ENCODE data around the gene AUTS2. TPM values are rescaled to one million over a fixed set of nuclear protein-coding genes. Genes with fewer than 3 reads are reported as not detected.

AUTS2 gene
- total and polyA plus RNA-seq, 2 of the 8 experiments (the other 6 are each of a cell fraction or from before 2014, with no cell fraction given): 25.9 to 101 TPM

DNA sequence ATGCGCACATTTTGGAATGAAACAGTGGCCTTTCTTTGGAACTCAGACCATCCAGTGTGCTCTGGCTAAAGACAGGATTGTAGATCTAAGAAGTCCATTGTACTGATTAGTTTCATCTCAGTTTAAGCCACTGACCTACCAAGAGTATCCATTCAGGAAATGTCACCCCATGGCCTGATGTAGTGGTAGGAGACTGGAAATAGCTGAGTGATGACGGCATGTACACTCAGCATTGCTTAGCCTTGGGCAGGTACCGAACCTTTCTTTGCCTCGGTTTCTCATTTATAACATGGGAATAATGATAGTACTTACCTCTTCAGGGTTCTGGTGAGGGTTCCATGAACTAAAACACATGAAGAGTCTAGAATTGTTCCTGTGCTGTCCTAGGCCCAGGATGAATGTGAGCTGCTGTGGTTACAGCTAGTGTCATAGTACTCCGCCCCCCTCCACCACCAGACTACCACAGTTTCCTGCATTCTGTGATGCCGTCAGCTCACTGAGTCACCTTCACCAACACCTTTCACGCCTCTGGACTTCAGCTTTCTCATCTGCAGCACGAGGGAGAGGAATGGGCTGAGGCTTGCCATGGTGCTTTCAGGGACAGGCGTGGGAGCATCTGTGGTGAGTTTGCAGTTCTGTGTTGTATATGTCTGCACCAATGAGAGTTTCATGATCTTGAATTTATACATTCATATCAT, 1049.7 kb downstream of the AUTS2 start:
- no peaks in the 10 kb centered on the region; a peak in 1 of 4 replicates for H3K79me2 ChIP-seq (ENCODE audit: control insufficient read depth in 1 of 2, insufficient read depth in 2 of 2, low read length in 2 of 2)
- H3K79me1 ChIP-seq (ENCODE audit: low read depth, low read length): no peaks in the 10 kb centered on the region
- FAIRE-seq: no peak
- no peak overlapping the region for H3K18ac ChIP-seq (ENCODE audit: extremely low read depth, low read length)
- no peak overlapping the region for H2BK12ac ChIP-seq (ENCODE audit: low read depth, low read length)
- no peak overlapping the region for H3K4me3 ChIP-seq (ENCODE audit: extremely low read depth in 1 of 4, insufficient read depth in 2 of 4, low read depth in 3 of 4, low read length in 4 of 4)
- no peak overlapping the region for H2BK15ac ChIP-seq (ENCODE audit: low read length)
- H3K36me3 ChIP-seq (ENCODE audit: control insufficient read depth in 2 of 4, insufficient read depth in 4 of 4, low read length in 3 of 4): no peaks in the 10 kb centered on the region; a peak in 1 of 8 replicates
- H4K20me1 ChIP-seq (replicated peaks in 1 of 2; ENCODE audit: control insufficient read depth in 1 of 2, insufficient read depth in 2 of 2, low read length in 2 of 2): no peaks in the 10 kb centered on the region
- DNase-seq (ENCODE audit: low read depth in 1 of 2, low spot score in 2 of 2): no peak
- ChIA-PET CTCF (ENCODE audit: partially characterized antibody) (interaction anchor here (0.6 to 1.7 kb wide), 5 partner anchors 8 to 43 kb away, joined by 3 to 5 read pairs (median 3); no protein-coding TSS in a partner anchor), POLR2A (ENCODE audit: partially characterized antibody) (interaction anchor here (1.2 kb wide), 1 partner anchor 18 kb away, joined by 3 read pairs; no protein-coding TSS in a partner anchor)
- H4K8ac ChIP-seq (ENCODE audit: extremely low read depth, insufficient read depth, low read length): no peak overlapping the region
- H3K4me1 ChIP-seq (replicated peaks in 1 of 4; ENCODE audit: control insufficient read depth in 3 of 4, insufficient read depth in 4 of 4, low read length in 3 of 4): no peaks in the 10 kb centered on the region
- 84% methylated on average over 9 of the region's 9 CpGs; no CpG with 5 or more reads in 1 of the 2 experiments for WGBS, 2 experiments (ENCODE audit: extremely low coverage in 1 of 2, insufficient coverage in 1 of 2, insufficient read length in 1 of 2, insufficient replicate concordance in 2 of 2, low coverage in 1 of 2, low lambda C conversion rate in 2 of 2, missing lambda C conversion rate in 1 of 2)
- H2BK20ac ChIP-seq (ENCODE audit: low read length): no peak overlapping the region
- H3K27ac ChIP-seq (ENCODE audit: low read depth, low read length): no peak overlapping the region
- H3K9ac ChIP-seq (replicated peaks in 1 of 4; ENCODE audit: extremely low read depth in 1 of 4, low read depth in 3 of 4, low read length in 3 of 4): no peak overlapping the region
- no peak overlapping the region for H2BK5ac ChIP-seq (ENCODE audit: low read depth, low read length)
- no peak overlapping the region for H3K4ac ChIP-seq (replicated peaks; ENCODE audit: insufficient read length, low read depth, low read length)
- no peak overlapping the region for H2BK120ac ChIP-seq (replicated peaks; ENCODE audit: low read depth, low read length)
- no peak overlapping the region for H3K23ac ChIP-seq (ENCODE audit: insufficient read length)
- no peak overlapping the region for H4K91ac ChIP-seq (replicated peaks; ENCODE audit: insufficient read length, low read length)
- H3K23me2 ChIP-seq (ENCODE audit: low read depth, low read length): no peaks in the 10 kb centered on the region
- H3K56ac ChIP-seq (replicated peaks; ENCODE audit: insufficient read length, low read depth, low read length): no peak overlapping the region
- H3K4me2 ChIP-seq (ENCODE audit: insufficient read depth in 1 of 2, low read depth in 2 of 2, low read length in 2 of 2): no peak overlapping the region
- H3K9me3 ChIP-seq (ENCODE audit: insufficient read depth in 2 of 2, low read depth in 1 of 2, low read length in 1 of 2): no peaks in the 10 kb centered on the region
- H3K27me3 ChIP-seq (replicated peaks in 1 of 4; ENCODE audit: control insufficient read depth in 3 of 4, extremely low read depth in 1 of 4, insufficient read depth in 3 of 4, low read length in 3 of 4): no peaks in the 10 kb centered on the region; a peak in 1 of 7 replicates
- H3K14ac ChIP-seq (ENCODE audit: insufficient read length): no peak overlapping the region
- H4K5ac ChIP-seq (ENCODE audit: insufficient read length, low read depth, low read length): no peak overlapping the region
- no peak overlapping the region for H2AK5ac ChIP-seq (ENCODE audit: low read depth, low read length)
- no peak overlapping the region for H2AFZ ChIP-seq (ENCODE audit: low read length)
- TF ChIP-seq TBP (IDR thresholded peaks at IDR 0.05; ENCODE audit: low read depth, low read length): no peak
- no peak for TF ChIP-seq BRCA1 (IDR thresholded peaks at IDR 0.05; ENCODE audit: low read depth, low read length)
- TF ChIP-seq TAF7 (optimal IDR thresholded peaks at IDR 0.05; ENCODE audit: borderline replicate concordance, low read depth, low read length): no peak
- TF ChIP-seq FOSL1 (IDR thresholded peaks at IDR 0.05; ENCODE audit: insufficient read depth, low read depth, low read length): no peak
- no peak for TF ChIP-seq SP1 (IDR thresholded peaks at IDR 0.05; ENCODE audit: low read depth, low read length)
- no peak for TF ChIP-seq BCL11A (IDR thresholded peaks at IDR 0.05; ENCODE audit: low read depth in 2 of 2, low read length in 2 of 2)
- TF ChIP-seq RFX5 (IDR thresholded peaks at IDR 0.05; ENCODE audit: borderline replicate concordance, low read depth, low read length): no peak
- TF ChIP-seq CTCF (IDR thresholded peaks at IDR 0.05; ENCODE audit: control extremely low read depth in 1 of 3, insufficient read depth in 1 of 3, low read depth in 1 of 3, low read length in 3 of 3): no peak
- TF ChIP-seq USF2 (IDR thresholded peaks at IDR 0.05; ENCODE audit: low read length): no peak
